Measurements from ENCODE around the gene SF3A2. TPM values are rescaled to one million over a fixed set of nuclear protein-coding genes. Genes with fewer than 3 reads are reported as not detected.

SF3A2 gene
- total and polyA plus RNA-seq, 2 donors (not counting 1 experiment from before 2014, with no cell fraction given), result 98.2 to 140 TPM

DNA sequence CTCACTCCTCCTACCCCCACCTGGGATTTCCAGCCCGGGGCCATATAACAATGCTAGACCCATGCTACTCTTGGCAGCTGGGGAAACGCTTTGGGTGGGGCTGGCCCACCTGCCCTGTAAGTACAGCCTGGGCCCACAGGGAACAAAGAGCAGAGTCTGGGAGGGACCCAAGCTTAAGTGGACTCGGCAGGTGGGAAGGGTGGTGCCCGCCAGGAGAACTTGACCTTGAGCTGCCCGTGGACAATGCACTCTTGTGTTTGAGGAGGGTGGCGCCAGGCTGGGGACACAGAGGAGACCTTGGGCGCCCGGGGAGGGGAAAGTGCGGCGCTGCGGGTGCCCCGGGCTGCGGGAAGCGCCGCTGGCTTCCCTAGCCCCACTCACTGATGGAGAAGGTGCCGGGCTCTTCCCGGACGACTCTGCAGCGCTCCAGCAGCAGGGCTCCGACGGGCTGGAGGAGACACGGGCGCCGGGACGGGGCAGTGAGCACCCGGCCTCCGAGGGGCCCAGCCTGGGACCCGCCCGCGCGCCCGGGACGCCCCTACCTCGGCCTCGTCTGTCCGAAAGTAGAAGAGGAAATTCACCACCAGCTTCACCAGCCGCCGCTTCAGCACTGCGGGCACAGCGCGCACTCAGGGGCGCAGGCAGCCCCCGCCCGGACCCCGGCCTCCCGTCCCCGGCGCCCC lies 1.1 kb upstream of the SF3A2 start:
- ChIA-PET POLR2A (interaction anchor here (0.6 to 2.5 kb wide), 12 partner anchors 8 to 84 kb away, joined by 3 to 10 read pairs (median 4); no protein-coding TSS in a partner anchor), CTCF (interaction anchor here (0.6 to 2.3 kb wide), 18 partner anchors 17 to 211 kb away, joined by 3 to 12 read pairs (median 4); partner anchors contain the start of gene AP3D1)
- Histone ChIP-seq H3K4me3 (ENCODE audit: control extremely low read depth in 1 of 5, extremely low read depth in 1 of 5, insufficient read depth in 1 of 5, low read depth in 2 of 5, low read length in 4 of 5) (peak overlapping the region; percentile 19 to 94 (median 70)), H3K9me3 (ENCODE audit: control extremely low read depth in 1 of 3, control insufficient read depth in 2 of 3, insufficient read depth in 1 of 3, low read length in 2 of 3) (peaks cover 0 to 6% (median 0%) of the 10 kb centered on the region in 3 donors), H3K9ac (ENCODE audit: low read length) (peak overlapping the region; percentile 89), H3K36me3 (replicated peaks in 1 of 2; ENCODE audit: control extremely low read depth in 1 of 2, control insufficient read depth in 1 of 2, extremely low read depth in 1 of 2, insufficient read depth in 2 of 2, low read length in 1 of 2) (peaks cover 0 to 42% of the 10 kb centered on the region in 2 experiments), H3K27me3 (replicated peaks in 1 of 4; ENCODE audit: control extremely low read depth in 1 of 4, control insufficient read depth in 3 of 4, insufficient read depth in 4 of 4, low read length in 3 of 4) (no peaks in the 10 kb centered on the region), H2AFZ (ENCODE audit: insufficient read depth, low read depth, low read length, poor library complexity, severe bottlenecking) (peak overlapping the region; percentile 88), H3K27ac (ENCODE audit: low read length in 2 of 2) (peak overlapping the region in 1 of 2 donors; percentile 97), H3K4me2 (replicated peaks; ENCODE audit: low read depth, low read length, poor library complexity, severe bottlenecking) (peak overlapping the region; percentile 86), H3K79me2 (ENCODE audit: control insufficient read depth, insufficient read depth, low read length) (peaks cover 86% of the 10 kb centered on the region), H4K20me1 (ENCODE audit: control insufficient read depth, insufficient read depth, low read length, poor library complexity, severe bottlenecking) (peaks cover 89% of the 10 kb centered on the region), H3K4me1 (ENCODE audit: control insufficient read depth in 2 of 2, insufficient read depth in 2 of 2, low read length in 2 of 2) (peaks cover 45 to 56% of the 10 kb centered on the region in 2 donors)
- TF ChIP-seq EZH2 (IDR thresholded peaks at IDR 0.05; ENCODE audit: borderline replicate concordance, insufficient read depth, low read depth, low read length, poor library complexity, severe bottlenecking) (no peak), CTCF (IDR thresholded peaks at IDR 0.05) (no peak)
- DNase-seq (no peak), ATAC-seq (ENCODE audit: low read depth) (peak; percentile 4)
- WGBS (ENCODE audit: insufficient coverage), result under 1% methylated on average over 48 of the region's 48 CpGs
- H3K4me1 Mint-ChIP-seq, result peaks cover 57% of the 10 kb centered on the region
- no peaks in the 10 kb centered on the region for H3K27me3 Mint-ChIP-seq
- peak overlapping the region; percentile 93 for H3K4me3 Mint-ChIP-seq
- no peaks in the 10 kb centered on the region for H3K9me3 Mint-ChIP-seq (ENCODE audit: insufficient read depth)
- peak overlapping the region; percentile 98 for H3K27ac Mint-ChIP-seq
- intact Hi-C loops (cut with micrococcal nuclease), result loop anchor here (1.0 to 2.0 kb wide), 13 partner anchors 11 to 239 kb away; partner anchors contain the start of genes AP3D1, LMNB2 and TIMM13

DNA sequence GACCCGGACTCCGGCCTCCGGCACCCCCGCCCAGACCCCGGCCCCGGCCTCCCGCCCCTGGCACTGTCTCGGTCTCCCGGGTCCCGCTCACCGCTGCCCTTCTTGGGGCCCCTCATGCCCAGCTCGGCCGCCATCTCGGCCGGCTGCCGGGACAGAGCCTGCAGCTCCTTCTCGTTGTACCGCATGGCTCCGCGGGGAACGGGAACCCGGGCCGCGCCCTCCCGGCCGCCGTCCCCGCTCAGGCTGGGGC lies 635 bp upstream of the SF3A2 start:
- H3K36me3 ChIP-seq (replicated peaks in 1 of 2; ENCODE audit: control extremely low read depth in 1 of 2, control insufficient read depth in 1 of 2, extremely low read depth in 1 of 2, insufficient read depth in 2 of 2, low read length in 1 of 2), result peaks cover 0 to 38% of the 10 kb centered on the region in 2 experiments
- WGBS (ENCODE audit: insufficient coverage), result 0% methylated on average over 28 of the region's 28 CpGs

More for the DNA sequence above, 635 bp upstream of the SF3A2 start:
- H3K9me3 Mint-ChIP-seq (ENCODE audit: insufficient read depth), result no peaks in the 10 kb centered on the region
- H3K27me3 Mint-ChIP-seq, result no peaks in the 10 kb centered on the region
- TF ChIP-seq EZH2 (IDR thresholded peaks at IDR 0.05; ENCODE audit: borderline replicate concordance, insufficient read depth, low read depth, low read length, poor library complexity, severe bottlenecking) (no peak), CTCF (IDR thresholded peaks at IDR 0.05) (no peak)
- Histone ChIP-seq H3K4me3 (ENCODE audit: control extremely low read depth in 1 of 5, extremely low read depth in 1 of 5, insufficient read depth in 1 of 5, low read depth in 2 of 5, low read length in 4 of 5) (peak overlapping the region in 4 of 5 experiments; percentile 57 to 94 (median 77)), H3K9me3 (ENCODE audit: control extremely low read depth in 1 of 3, control insufficient read depth in 2 of 3, insufficient read depth in 1 of 3, low read length in 2 of 3) (peaks cover 0 to 6% (median 0%) of the 10 kb centered on the region in 3 donors), H3K4me1 (ENCODE audit: control insufficient read depth in 2 of 2, insufficient read depth in 2 of 2, low read length in 2 of 2) (peaks cover 46 to 61% of the 10 kb centered on the region in 2 donors), H4K20me1 (ENCODE audit: control insufficient read depth, insufficient read depth, low read length, poor library complexity, severe bottlenecking) (peaks cover 90% of the 10 kb centered on the region), H3K27ac (ENCODE audit: low read length in 2 of 2) (peak overlapping the region; percentile 24 to 97), H2AFZ (ENCODE audit: insufficient read depth, low read depth, low read length, poor library complexity, severe bottlenecking) (peak overlapping the region; percentile 88), H3K79me2 (ENCODE audit: control insufficient read depth, insufficient read depth, low read length) (peaks cover 88% of the 10 kb centered on the region), H3K9ac (ENCODE audit: low read length) (peak overlapping the region; percentile 89), H3K27me3 (replicated peaks in 1 of 4; ENCODE audit: control extremely low read depth in 1 of 4, control insufficient read depth in 3 of 4, insufficient read depth in 4 of 4, low read length in 3 of 4) (no peaks in the 10 kb centered on the region), H3K4me2 (replicated peaks; ENCODE audit: low read depth, low read length, poor library complexity, severe bottlenecking) (peak overlapping the region; percentile 86)
- DNase-seq (no peak), ATAC-seq (ENCODE audit: low read depth) (no peak)
- CTCF ChIA-PET, result interaction anchor here (0.6 to 2.3 kb wide), 17 partner anchors 17 to 211 kb away, joined by 3 to 12 read pairs (median 4); partner anchors contain the start of gene AP3D1
- H3K4me3 Mint-ChIP-seq, result peak overlapping the region; percentile 93
- peaks cover 61% of the 10 kb centered on the region for H3K4me1 Mint-ChIP-seq
- POLR2A ChIA-PET, result interaction anchor here (0.6 to 2.5 kb wide), 11 partner anchors 9 to 84 kb away, joined by 3 to 10 read pairs (median 4); no protein-coding TSS in a partner anchor
- intact Hi-C loops (cut with micrococcal nuclease), result loop anchor here (1.0 to 2.0 kb wide), 13 partner anchors 12 to 239 kb away; partner anchors contain the start of genes AP3D1, LMNB2 and TIMM13
- H3K27ac Mint-ChIP-seq, result peak overlapping the region; percentile 98
